ENCODE measurements around the gene G6PC1. TPM values are rescaled to one million over a fixed set of nuclear protein-coding genes. Genes with fewer than 3 reads are reported as not detected.

The G6PC1 gene
- total and polyA plus RNA-seq, 2 of the 13 experiments (the other 11 are each of a cell fraction or from before 2014, with no cell fraction given): 1.7 to 37.9 TPM

GRCh38 chr17:42898147-42898811, 2.3 kb upstream of the G6PC1 start (continued):
- TF ChIP-seq TSC22D2 (CRISPR knock-in tag; IDR thresholded peaks at IDR 0.05; ENCODE audit: borderline replicate concordance) (no peak), SIX4 (CRISPR knock-in tag; IDR thresholded peaks at IDR 0.05) (no peak), ISX (CRISPR knock-in tag; conservative IDR thresholded peaks at IDR 0.05) (no peak), ETS1 (CRISPR knock-in tag; IDR thresholded peaks at IDR 0.05) (no peak), TP53 (CRISPR knock-in tag; conservative IDR thresholded peaks at IDR 0.05) (no peak), AKNA (CRISPR knock-in tag; IDR thresholded peaks at IDR 0.05; ENCODE audit: borderline replicate concordance) (no peak), FOXP4 (CRISPR knock-in tag; IDR thresholded peaks at IDR 0.05) (0 out of 2 replicates have a peak, but pooled peaks have one; percentile 19), ZNF143 (CRISPR knock-in tag; IDR thresholded peaks at IDR 0.05) (peak; percentile 31; the same call in 1 of the 2 replicates), HNF1B (CRISPR knock-in tag; IDR thresholded peaks at IDR 0.05) (peak; percentile 76), MAFF (IDR thresholded peaks at IDR 0.05; ENCODE audit: low read depth, low read length) (no peak), ZNF570 (CRISPR knock-in tag; IDR thresholded peaks at IDR 0.05; ENCODE audit: borderline replicate concordance) (no peak), ZFYVE20 (CRISPR knock-in tag; IDR thresholded peaks at IDR 0.05; ENCODE audit: borderline replicate concordance, low read depth) (no peak), ZNF609 (CRISPR knock-in tag; IDR thresholded peaks at IDR 0.05; ENCODE audit: borderline replicate concordance) (peak; percentile 41; the same call in 1 of the 2 replicates)

Measured in HepG2 (cell line).